OCI-LY7 (cell line): ENCODE measurements around the gene NEURL4. TPM values are rescaled to one million over a fixed set of nuclear protein-coding genes. Genes with fewer than 3 reads are reported as not detected.

Experiments used
- BruUV-seq: library from RNA; stranded (reverse); fragments of 400-500 nt; replicated peaks from 2 replicates; lab custom pipeline; 2021; lab: Mats Ljungman, UMichigan
- CTCF ChIA-PET: fragments of 300-600 bp; sonication (Branson Sonifier 250); formaldehyde crosslinking; loops from one replicate; lab custom pipeline; 2022; ENCODE audit warnings: antibody characterized with exemption; ENCODE audit not compliant: unreplicated experiment; lab: Charles Lee
- POLR2A ChIA-PET: fragments of 300-600 bp; sonication (Branson Sonifier 250); formaldehyde crosslinking; loops from one replicate; lab custom pipeline; 2022; ENCODE audit warnings: antibody characterized with exemption; lab: Charles Lee
- DNase-seq: peaks from one replicate; pipeline ENCODE4 v3.0.0-alpha.2; 2015; ENCODE audit warnings: low spot score
- H2AFZ ChIP-seq: fragments of 200-600 bp; sonication (generic), shearing (Covaris generic); 2 replicates; pipeline ENCODE4 v1.6.1; 2014; ENCODE audit warnings: mild to moderate bottlenecking, antibody characterized with exemption, low read length, moderate library complexity
- H3K27ac ChIP-seq: fragments of 200-600 bp; sonication (generic); 2 replicates; pipeline ENCODE4 v1.5.1; 2014; ENCODE audit warnings: mixed run types, low read depth, mild to moderate bottlenecking, moderate library complexity, low read length, inconsistent platforms; ENCODE audit not compliant: poor library complexity, severe bottlenecking
- H3K36me3 ChIP-seq: fragments of 200-600 bp; sonication (generic); 2 replicates; pipeline ENCODE4 v1.6.1; 2014; ENCODE audit warnings: mild to moderate bottlenecking, antibody characterized with exemption, low read length, moderate library complexity, mixed read lengths; ENCODE audit not compliant: insufficient read depth
- H3K4me1 ChIP-seq: fragments of 200-600 bp; sonication (generic); 2 replicates; pipeline ENCODE4 v1.5.1; 2014; ENCODE audit warnings: mild to moderate bottlenecking, low read length; ENCODE audit not compliant: insufficient read depth, poor library complexity, severe bottlenecking
- H3K4me2 ChIP-seq: fragments of 200-600 bp; sonication (generic); 2 replicates; pipeline ENCODE4 v1.6.1; 2014; ENCODE audit warnings: mild to moderate bottlenecking, low read length
- H3K4me3 ChIP-seq: fragments of 200-600 bp; sonication (generic); 2 replicates; pipeline ENCODE4 v1.5.1; 2014; ENCODE audit warnings: mild to moderate bottlenecking, low read depth, low read length; ENCODE audit not compliant: poor library complexity, severe bottlenecking
- H3K79me2 ChIP-seq: fragments of 200-600 bp; sonication (generic); 2 replicates; pipeline ENCODE4 v1.6.1; 2016; ENCODE audit warnings: low read depth, mild to moderate bottlenecking, low read length, moderate library complexity, mixed read lengths; ENCODE audit not compliant: insufficient read depth
- H3K9me2 ChIP-seq: fragments of 200-600 bp; sonication (generic); 2 replicates; pipeline ENCODE4 v1.6.1; 2016; ENCODE audit warnings: mild to moderate bottlenecking, low read length, mixed read lengths; ENCODE audit not compliant: insufficient read depth
- H3K9me3 ChIP-seq: fragments of 200-600 bp; sonication (generic); 2 replicates; pipeline ENCODE4 v1.6.1; 2014; ENCODE audit warnings: mild to moderate bottlenecking, mixed run types, low read length, mixed read lengths
- H4K20me1 ChIP-seq: fragments of 200-600 bp; sonication (generic); 2 replicates; pipeline ENCODE4 v1.6.1; 2014; ENCODE audit warnings: mild to moderate bottlenecking, antibody characterized with exemption, low read length, moderate library complexity, mixed read lengths; ENCODE audit not compliant: insufficient read depth
- EZH2phosphoT487 ChIP-seq: fragments of 200-600 bp; sonication (generic); IDR thresholded peaks from 2 replicates; pipeline ENCODE4 v1.6.1; 2018; ENCODE audit warnings: low read depth, borderline replicate concordance, mild to moderate bottlenecking, mixed run types, antibody characterized with exemption, low read length, moderate library complexity, mixed read lengths
- intact Hi-C: fragments of 100-400 bp; cut with micrococcal nuclease; formaldehyde crosslinking; loops from one replicate; pipeline ENCODE4 v1.10.0; 2022; ENCODE audit not compliant: unreplicated experiment
- total RNA-seq, 2 experiments: library from RNA; depleted of rRNA in 1 of 2; stranded (reverse); fragments of >200 nt in 1 of 2; shearing (Covaris generic) in 1 of 2; gene quantifications; 2 replicates each; pipeline ENCODE4 v1.2.3, GENCODE V29; 2014 to 2022
- TF ChIP-seq, protein P1 (sequence below): fragments of 200-600 bp; sonication (generic); conservative IDR thresholded peaks from 2 replicates; pipeline ENCODE4 v1.5.1; 2014; ENCODE audit warnings: mild to moderate bottlenecking, antibody characterized with exemption, low read length, moderate library complexity, mixed read lengths

The NEURL4 gene
- total RNA-seq, 2 experiments from 2014 or later: 34.7 to 66.8 TPM

DNA sequence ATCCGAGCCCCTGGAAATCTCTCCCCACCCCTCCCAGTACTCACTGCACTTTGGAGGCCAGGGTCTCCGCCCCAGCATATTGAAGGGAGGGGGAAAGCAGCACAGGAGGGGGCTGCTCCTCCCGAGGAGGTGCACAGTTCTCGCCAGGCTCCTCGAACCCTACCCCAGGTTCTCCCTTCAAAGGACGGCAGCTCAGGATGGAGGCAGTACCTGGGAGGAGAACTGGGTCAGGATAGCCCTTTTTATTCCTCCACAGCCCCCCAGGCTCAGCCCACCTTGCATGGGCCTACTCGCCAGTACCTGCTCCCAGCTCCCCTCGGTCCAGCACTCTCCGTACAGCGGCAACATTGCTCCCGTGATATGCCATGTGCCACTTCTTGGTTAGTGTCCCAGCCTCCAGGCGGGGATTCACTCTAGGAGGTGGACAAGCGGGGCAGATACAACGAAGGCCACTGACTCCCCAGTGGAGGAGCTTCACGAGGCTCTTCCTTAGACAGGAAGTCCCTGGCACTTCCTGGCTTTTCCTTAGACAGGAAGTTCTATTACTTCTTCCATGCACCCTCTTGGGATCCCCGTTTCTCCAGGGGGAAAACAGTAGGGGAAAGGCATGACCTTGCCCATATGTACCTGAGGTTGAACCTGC is 11.9 kb downstream of the NEURL4 start:
- CTCF ChIA-PET: no interaction called here
- H3K4me1 ChIP-seq: peaks cover 29% of the 10 kb centered on the region
- H3K4me2 ChIP-seq: no peak overlapping the region
- BruUV-seq: no TSS peak
- no peaks in the 10 kb centered on the region for H3K9me3 ChIP-seq
- H2AFZ ChIP-seq: no peak overlapping the region
- peaks cover 9% of the 10 kb centered on the region; the same call in 1 of the 2 replicates for H3K79me2 ChIP-seq
- DNase-seq: no peak
- TF ChIP-seq EZH2phosphoT487: no peak
- TF ChIP-seq, protein P1, sequence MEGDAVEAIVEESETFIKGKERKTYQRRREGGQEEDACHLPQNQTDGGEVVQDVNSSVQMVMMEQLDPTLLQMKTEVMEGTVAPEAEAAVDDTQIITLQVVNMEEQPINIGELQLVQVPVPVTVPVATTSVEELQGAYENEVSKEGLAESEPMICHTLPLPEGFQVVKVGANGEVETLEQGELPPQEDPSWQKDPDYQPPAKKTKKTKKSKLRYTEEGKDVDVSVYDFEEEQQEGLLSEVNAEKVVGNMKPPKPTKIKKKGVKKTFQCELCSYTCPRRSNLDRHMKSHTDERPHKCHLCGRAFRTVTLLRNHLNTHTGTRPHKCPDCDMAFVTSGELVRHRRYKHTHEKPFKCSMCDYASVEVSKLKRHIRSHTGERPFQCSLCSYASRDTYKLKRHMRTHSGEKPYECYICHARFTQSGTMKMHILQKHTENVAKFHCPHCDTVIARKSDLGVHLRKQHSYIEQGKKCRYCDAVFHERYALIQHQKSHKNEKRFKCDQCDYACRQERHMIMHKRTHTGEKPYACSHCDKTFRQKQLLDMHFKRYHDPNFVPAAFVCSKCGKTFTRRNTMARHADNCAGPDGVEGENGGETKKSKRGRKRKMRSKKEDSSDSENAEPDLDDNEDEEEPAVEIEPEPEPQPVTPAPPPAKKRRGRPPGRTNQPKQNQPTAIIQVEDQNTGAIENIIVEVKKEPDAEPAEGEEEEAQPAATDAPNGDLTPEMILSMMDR: no peak
- intact Hi-C loops: loop anchor here (5.0 kb wide), 1 partner anchor 35 kb away; the partner anchor contains the start of gene KCTD11
- POLR2A ChIA-PET: no interaction called here
- H3K9me2 ChIP-seq: no peaks in the 10 kb centered on the region
- H3K27ac ChIP-seq: no peak overlapping the region
- H4K20me1 ChIP-seq: peaks cover 4% of the 10 kb centered on the region; the same call in 1 of the 2 replicates
- H3K4me3 ChIP-seq: no peak overlapping the region
- H3K36me3 ChIP-seq: peaks cover 84% of the 10 kb centered on the region

DNA sequence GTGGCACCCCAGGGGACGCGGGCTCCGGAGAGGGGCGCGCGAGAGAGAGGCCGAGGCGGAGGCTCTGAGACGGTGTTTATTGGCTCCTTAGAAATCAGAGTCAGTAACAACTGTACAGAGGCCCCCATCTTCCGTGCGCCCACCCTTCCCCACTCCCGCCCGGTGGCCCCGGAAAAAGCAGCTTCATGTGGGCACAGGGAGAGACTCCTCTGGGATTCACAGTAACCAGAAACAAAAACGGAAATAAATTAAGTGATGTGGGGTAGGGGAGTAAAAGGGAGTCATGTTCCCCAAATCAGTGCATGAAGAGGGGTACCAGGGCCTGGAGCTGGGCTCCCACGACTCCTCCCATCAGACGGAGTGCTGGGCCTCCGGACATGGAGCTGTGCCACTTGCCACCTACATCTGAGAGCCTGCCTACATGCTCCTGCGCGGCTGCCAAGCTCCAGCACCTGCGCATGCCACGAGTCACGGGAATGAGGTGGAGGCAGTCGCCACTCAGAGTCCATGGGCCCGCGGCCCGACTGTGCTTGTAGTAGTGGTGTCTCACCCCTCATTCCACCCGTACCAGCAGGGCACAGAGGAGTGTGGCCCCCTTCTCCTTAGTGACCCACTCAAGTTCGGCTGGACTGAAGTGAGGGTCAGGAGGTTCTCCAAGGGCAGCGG is 13.4 kb downstream of the NEURL4 start:
- Histone ChIP-seq H3K4me3 (peak overlapping the region; percentile 95), H2AFZ (no peak overlapping the region; the same call in 1 of the 2 replicates), H3K27ac (peak overlapping the region; percentile 79), H3K9me3 (no peaks in the 10 kb centered on the region), H3K79me2 (peaks cover 19% of the 10 kb centered on the region), H3K36me3 (peaks cover 82% of the 10 kb centered on the region), H3K4me2 (peak overlapping the region; percentile 96), H3K9me2 (no peaks in the 10 kb centered on the region), H4K20me1 (peaks cover 7% of the 10 kb centered on the region), H3K4me1 (peaks cover 40% of the 10 kb centered on the region)
- no TSS peak for BruUV-seq
- intact Hi-C loops: loop anchor here (5.0 kb wide), 1 partner anchor 37 kb away; the partner anchor contains the start of gene KCTD11
- no peak for DNase-seq
- TF ChIP-seq, protein P1: no peak
- no peak for TF ChIP-seq EZH2phosphoT487
- CTCF ChIA-PET: interaction anchor here (0.5 kb wide), 1 partner anchor 109 kb away, joined by 4 read pairs; the partner anchor contains the start of gene SPEM2
- POLR2A ChIA-PET: interaction anchor here (0.8 to 1.7 kb wide), 3 partner anchors 15 to 88 kb away, joined by 4 to 10 read pairs (median 6); partner anchors contain the start of genes ACAP1 and TMEM256
